Dendritic cell treated with granulocyte-macrophage colony-stimulating factor and Interleukin-4, amounts not matched to agents 40 ng/mL and 50 ng/mL, for 4 days (primary cell): ENCODE measurements around the gene ARF3.
A peak's percentile ranks its signal among the peaks of the same experiment; 100 is the strongest.
"Not testable (repeated sequence)": the region's sequence is repeated elsewhere in the genome, so short reads cannot be mapped to it uniquely, and the experiment has no call there.

Experiments
- H3K27ac Mint-ChIP-seq: one replicate; pipeline ENCODE4 v1.8.0; 2022; ENCODE audit warnings: mild to moderate bottlenecking, mixed read lengths
- H3K27me3 Mint-ChIP-seq: one replicate; pipeline ENCODE4 v1.8.0; 2022; ENCODE audit warnings: mild to moderate bottlenecking, mixed read lengths
- H3K36me3 Mint-ChIP-seq: one replicate; pipeline ENCODE4 v1.8.0; 2022; ENCODE audit warnings: low read depth, mixed read lengths
- H3K4me1 Mint-ChIP-seq: one replicate; pipeline ENCODE4 v1.8.0; 2022; ENCODE audit warnings: low read depth, mixed read lengths
- H3K4me3 Mint-ChIP-seq: one replicate; pipeline ENCODE4 v1.8.0; 2022; ENCODE audit warnings: mild to moderate bottlenecking, moderate library complexity, mixed read lengths
- H3K9me3 Mint-ChIP-seq: one replicate; pipeline ENCODE4 v1.8.0; 2022; ENCODE audit warnings: mixed read lengths
- intact Hi-C: fragments of 100-400 bp; cut with micrococcal nuclease; formaldehyde crosslinking; loops from one replicate; pipeline ENCODE4 v1.15.0; 2022

Gene ARF3

DNA sequence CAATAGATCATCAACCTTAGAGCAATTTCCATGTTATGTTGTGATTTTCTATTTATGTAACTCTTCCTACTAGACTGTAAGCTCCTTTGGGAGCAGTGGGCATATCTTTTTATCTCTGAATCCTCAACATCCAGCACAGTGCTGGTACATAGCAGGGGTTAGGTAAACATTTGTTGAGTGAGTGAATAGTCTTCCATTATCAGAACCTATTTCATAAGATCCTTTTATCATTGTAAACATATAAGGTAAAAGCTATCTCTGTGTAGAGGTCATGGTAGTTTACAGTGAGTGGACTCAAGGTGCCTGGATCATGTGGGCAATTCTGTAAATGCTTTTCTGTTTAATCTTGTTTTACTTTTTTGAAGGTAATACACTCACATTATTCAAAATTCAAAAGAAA lies 47.1 kb downstream of the ARF3 start:
- Mint-ChIP-seq H3K36me3 (no peaks in the 10 kb centered on the region), H3K9me3 (no peaks in the 10 kb centered on the region), H3K4me3 (no peak overlapping the region), H3K27ac (no peak overlapping the region), H3K27me3 (peaks cover 8% of the 10 kb centered on the region), H3K4me1 (no peaks in the 10 kb centered on the region)
- intact Hi-C loops, result no loop called here

DNA sequence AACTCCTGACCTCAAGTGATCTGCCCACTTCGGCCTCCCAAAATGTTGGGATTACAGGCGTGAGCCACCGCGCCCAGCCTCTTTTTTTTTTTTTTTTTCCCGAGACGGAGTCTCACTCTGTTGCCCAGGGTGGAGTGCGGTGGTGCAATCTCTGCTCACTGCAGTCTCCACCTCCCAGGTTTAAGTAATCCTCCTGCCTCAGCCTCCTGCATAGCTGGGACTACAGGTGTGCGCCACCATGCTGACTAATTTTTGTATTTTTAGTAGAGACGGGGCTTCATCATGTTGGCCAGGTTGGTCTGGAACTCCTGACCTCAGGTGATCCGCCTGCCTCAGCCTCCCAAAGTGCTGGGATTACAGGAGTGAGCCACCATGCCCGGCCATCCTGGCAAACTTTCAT lies 47.6 kb downstream of the ARF3 start:
- H3K4me3 Mint-ChIP-seq, H3K36me3 Mint-ChIP-seq, H3K27ac Mint-ChIP-seq, H3K4me1 Mint-ChIP-seq, H3K27me3 Mint-ChIP-seq, H3K9me3 Mint-ChIP-seq, intact Hi-C loops: not testable (repeated sequence)

DNA sequence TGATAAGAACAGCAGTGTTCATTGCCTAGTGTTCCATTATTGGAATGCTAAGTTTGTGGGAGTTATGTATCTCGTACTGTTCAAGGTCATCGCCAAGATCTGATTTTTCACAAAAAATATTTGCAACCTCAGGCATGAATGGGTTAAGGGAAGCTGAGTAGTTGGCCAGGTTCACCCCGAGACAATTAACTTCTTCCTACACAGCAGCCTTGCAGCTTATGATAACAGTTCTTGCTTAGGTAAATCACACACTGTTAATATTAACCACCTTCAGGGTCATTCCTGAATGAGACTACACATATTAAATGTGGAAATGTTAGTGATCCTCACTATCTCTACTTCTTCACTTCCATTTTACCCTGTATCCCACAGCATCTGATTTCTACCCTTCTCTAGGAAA lies 50.0 kb downstream of the ARF3 start:
- no peak overlapping the region for H3K27ac Mint-ChIP-seq
- peaks cover 11% of the 10 kb centered on the region for H3K4me1 Mint-ChIP-seq
- intact Hi-C loops, result no loop called here
- peaks cover 24% of the 10 kb centered on the region for H3K27me3 Mint-ChIP-seq
- no peak overlapping the region for H3K4me3 Mint-ChIP-seq
- no peaks in the 10 kb centered on the region for H3K36me3 Mint-ChIP-seq
- H3K9me3 Mint-ChIP-seq, result no peaks in the 10 kb centered on the region

DNA sequence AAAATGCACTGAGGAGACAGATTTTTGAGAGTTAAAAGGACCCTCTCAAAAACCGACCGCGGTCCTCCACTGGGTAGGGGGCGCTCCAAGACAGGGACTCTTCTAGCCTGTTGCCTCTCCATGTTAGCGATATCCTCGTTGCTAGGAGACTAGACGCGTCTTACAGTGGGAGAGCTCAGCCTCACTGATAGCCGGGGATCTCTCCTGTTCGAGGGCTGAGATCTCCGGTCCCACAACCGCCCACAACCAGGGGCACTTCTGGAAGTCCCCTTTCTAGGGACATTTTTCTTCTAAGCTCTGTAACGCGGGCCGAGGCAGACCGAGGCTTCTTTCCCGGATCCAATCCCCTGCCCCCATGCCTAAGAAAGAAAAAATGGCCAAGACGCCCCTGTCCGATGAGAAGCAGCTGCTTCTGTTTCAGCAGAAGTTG lies 53.3 kb downstream of the ARF3 start:
- Mint-ChIP-seq H3K4me1 (peaks cover 11% of the 10 kb centered on the region), H3K27me3 (peaks cover 30% of the 10 kb centered on the region), H3K36me3 (no peaks in the 10 kb centered on the region), H3K27ac (no peak overlapping the region), H3K9me3 (no peaks in the 10 kb centered on the region), H3K4me3 (peak overlapping the region; percentile 72)
- intact Hi-C loops, result no loop called here

DNA sequence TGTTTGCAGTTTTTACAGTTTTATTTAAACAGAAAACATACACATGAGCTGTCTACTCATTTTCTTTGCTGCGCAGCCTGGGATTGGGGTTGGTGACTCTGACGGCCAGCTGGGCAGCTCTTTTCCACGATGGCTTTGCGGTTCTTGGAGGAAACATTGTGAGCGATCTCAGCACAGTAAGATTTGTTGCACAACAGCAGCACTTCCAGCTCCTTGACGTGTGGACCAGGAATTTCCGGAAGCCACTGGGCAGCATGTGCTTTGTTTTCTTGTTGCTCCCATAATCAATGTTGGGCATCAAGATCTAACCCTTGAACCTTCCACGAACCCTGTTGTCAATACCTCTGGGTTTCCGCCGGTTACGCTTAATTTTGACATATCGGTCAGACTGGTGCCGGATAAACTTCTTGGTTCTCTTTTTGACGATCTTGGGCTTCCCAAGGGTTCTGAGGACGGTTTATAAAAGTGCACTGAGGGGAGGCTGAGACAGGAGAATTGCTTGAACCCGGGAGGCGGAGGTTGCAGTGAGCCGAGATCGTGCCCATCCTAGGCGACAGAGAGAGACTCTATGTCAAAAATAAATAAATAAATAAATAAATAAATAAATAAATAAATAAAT lies 53.8 kb downstream of the ARF3 start:
- H3K9me3 Mint-ChIP-seq, result no peaks in the 10 kb centered on the region
- H3K36me3 Mint-ChIP-seq, result no peaks in the 10 kb centered on the region
- H3K27ac Mint-ChIP-seq, result no peak overlapping the region
- H3K4me3 Mint-ChIP-seq, result peak overlapping the region; percentile 67
- peaks cover 11% of the 10 kb centered on the region for H3K4me1 Mint-ChIP-seq
- intact Hi-C loops, result no loop called here
- H3K27me3 Mint-ChIP-seq, result peaks cover 36% of the 10 kb centered on the region

DNA sequence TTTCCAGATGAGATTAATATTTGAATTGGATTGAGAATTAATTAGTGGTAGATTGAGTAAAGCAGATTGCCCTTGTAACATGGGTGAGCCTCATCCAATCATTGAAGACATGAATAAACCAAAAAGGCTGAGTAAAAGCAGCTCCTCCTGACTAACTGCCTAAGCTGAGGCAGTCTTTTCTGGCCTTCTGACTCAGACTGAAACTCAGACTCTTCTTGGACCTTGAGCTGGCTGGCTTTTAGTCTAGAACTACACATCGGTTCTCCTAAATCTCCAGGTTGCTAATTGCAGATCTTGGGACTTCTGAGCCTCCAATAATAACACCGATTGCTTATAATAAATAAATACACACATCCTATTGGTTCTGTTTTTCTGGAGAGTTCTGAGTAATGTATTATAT lies 56.0 kb downstream of the ARF3 start:
- intact Hi-C loops, result no loop called here
- no peaks in the 10 kb centered on the region for H3K36me3 Mint-ChIP-seq
- H3K27ac Mint-ChIP-seq, result no peak overlapping the region
- H3K27me3 Mint-ChIP-seq, result peaks cover 37% of the 10 kb centered on the region
- H3K4me3 Mint-ChIP-seq, result no peak overlapping the region
- H3K9me3 Mint-ChIP-seq, result no peaks in the 10 kb centered on the region
- peaks cover 11% of the 10 kb centered on the region for H3K4me1 Mint-ChIP-seq

DNA sequence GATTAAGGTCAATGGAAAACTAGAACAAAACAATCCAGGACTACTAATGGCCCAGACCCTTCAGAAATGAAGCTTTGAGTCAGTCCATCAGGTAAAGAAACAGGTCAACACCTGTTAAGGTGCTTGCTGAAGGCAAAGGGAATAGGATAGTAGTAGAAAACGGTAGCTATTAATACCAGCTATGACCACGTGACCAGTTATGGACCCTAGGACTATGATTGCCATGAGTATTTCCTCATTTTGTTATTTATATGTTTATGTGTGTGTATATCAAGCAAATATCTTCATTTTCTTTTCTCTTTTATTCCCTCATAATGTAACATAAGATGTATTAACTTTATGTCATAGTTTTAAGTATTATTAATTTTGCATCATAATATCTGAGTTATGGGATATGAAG lies 57.6 kb downstream of the ARF3 start:
- peaks cover 34% of the 10 kb centered on the region for H3K27me3 Mint-ChIP-seq
- peaks cover 11% of the 10 kb centered on the region for H3K4me1 Mint-ChIP-seq
- no peak overlapping the region for H3K27ac Mint-ChIP-seq
- no peaks in the 10 kb centered on the region for H3K36me3 Mint-ChIP-seq
- no peak overlapping the region for H3K4me3 Mint-ChIP-seq
- intact Hi-C loops, result no loop called here
- no peaks in the 10 kb centered on the region for H3K9me3 Mint-ChIP-seq

DNA sequence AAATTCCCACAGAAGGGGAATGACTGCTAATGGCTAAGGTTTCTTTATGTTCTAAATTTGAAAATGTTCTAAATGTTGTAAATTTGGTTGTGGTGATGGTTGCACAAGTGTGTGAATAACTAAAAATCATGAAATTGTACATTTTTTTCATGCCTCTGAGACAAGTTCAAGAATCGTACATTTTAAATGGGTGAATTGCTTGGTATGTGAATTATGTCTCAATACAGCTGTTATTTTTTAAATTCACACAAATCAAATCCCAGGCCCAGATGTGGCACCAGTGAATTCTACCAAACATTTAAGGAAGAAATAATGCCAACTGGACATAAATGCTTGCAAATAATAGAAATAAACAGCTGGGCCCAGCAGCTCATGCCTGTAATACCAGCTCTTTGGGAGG lies 63.0 kb downstream of the ARF3 start:
- H3K27ac Mint-ChIP-seq, result no peak overlapping the region
- intact Hi-C loops, result no loop called here
- H3K4me3 Mint-ChIP-seq, result no peak overlapping the region
- no peaks in the 10 kb centered on the region for H3K9me3 Mint-ChIP-seq
- peaks cover 47% of the 10 kb centered on the region for H3K27me3 Mint-ChIP-seq
- H3K36me3 Mint-ChIP-seq, result no peaks in the 10 kb centered on the region
- H3K4me1 Mint-ChIP-seq, result peaks cover 5% of the 10 kb centered on the region

DNA sequence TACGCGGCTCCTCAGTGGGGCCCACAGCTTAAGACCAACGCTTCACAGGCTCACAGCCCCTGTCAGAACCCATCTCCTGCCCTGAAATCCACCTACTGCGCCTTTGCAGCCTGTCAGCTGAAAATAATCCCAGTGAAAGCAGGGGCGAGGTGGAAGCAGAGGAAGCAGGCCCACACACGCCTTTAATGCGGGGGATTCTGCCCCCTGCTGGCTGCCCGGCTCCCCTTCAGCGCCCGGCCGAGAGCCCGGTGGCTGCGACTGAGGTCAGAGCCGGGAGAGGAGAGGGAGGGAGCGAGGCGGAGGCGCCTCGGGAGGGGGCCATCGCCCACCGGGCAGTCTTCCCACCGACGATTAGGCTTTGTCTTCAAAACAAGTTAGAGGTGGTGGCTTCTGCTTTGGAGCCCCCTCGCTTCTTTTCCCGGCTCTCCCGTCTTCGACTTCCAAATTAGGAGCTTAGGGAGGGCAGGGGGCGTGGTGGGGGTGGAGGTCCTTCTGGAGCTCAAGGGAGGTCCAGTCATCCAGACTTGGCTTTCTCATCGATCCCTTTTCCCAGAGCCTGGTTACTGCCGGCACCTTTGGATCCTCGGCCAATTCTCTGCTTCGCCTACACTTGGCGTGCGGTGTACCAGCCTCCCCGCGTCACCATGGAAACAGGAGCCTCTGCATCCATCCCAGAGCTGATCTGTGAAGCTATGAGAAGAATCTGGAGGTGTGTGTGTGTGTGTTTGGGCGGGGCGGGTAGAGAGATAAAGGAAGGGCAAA lies 66.4 kb downstream of the ARF3 start:
- intact Hi-C loops, result loop anchor here (1.0 kb wide), 2 partner anchors 38 to 45 kb away; no protein-coding TSS in a partner anchor
- peaks cover 5% of the 10 kb centered on the region for H3K4me1 Mint-ChIP-seq
- no peaks in the 10 kb centered on the region for H3K36me3 Mint-ChIP-seq
- no peak overlapping the region for H3K27ac Mint-ChIP-seq
- no peaks in the 10 kb centered on the region for H3K9me3 Mint-ChIP-seq
- H3K27me3 Mint-ChIP-seq, result peaks cover 36% of the 10 kb centered on the region
- peak overlapping the region; percentile 11 for H3K4me3 Mint-ChIP-seq

DNA sequence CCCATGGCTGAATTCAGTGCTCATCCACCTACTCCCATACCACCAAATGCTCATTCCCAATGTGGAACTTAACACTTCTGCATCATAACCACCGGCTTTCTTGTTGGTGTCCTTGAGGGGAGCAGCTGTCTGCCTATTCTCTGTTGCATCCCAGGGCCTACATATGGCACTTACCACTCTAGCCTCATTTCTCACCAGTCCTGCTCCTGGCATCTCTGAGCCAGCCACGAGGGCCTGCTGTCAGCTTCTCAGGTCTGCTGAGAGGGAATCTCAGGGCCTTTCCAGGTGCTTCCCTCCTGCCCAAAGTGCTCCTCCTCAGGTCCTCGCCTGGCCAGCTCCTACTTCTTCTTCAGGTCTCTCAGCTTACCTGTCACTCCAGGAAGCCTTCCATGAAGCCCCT lies 67.6 kb downstream of the ARF3 start:
- H3K27me3 Mint-ChIP-seq, result peaks cover 38% of the 10 kb centered on the region

More for the DNA sequence above, 67.6 kb downstream of the ARF3 start:
- Mint-ChIP-seq H3K36me3 (no peaks in the 10 kb centered on the region), H3K4me1 (peaks cover 5% of the 10 kb centered on the region), H3K4me3 (no peak overlapping the region), H3K9me3 (no peaks in the 10 kb centered on the region), H3K27ac (no peak overlapping the region)
- intact Hi-C loops, result loop anchor here (1.0 kb wide), 2 partner anchors 36 to 47 kb away; no protein-coding TSS in a partner anchor
